NCI-H2196 treated with DMSO at 0.1 percent for 48 hours (cell line): ENCODE results near the gene GARIN5B.

Experiments used
- DNase-seq: peaks from one replicate; lab custom pipeline; 2025; ENCODE audit not compliant: unreplicated experiment; lab: John Stamatoyannopoulos, UW

The GARIN5B gene

DNA sequence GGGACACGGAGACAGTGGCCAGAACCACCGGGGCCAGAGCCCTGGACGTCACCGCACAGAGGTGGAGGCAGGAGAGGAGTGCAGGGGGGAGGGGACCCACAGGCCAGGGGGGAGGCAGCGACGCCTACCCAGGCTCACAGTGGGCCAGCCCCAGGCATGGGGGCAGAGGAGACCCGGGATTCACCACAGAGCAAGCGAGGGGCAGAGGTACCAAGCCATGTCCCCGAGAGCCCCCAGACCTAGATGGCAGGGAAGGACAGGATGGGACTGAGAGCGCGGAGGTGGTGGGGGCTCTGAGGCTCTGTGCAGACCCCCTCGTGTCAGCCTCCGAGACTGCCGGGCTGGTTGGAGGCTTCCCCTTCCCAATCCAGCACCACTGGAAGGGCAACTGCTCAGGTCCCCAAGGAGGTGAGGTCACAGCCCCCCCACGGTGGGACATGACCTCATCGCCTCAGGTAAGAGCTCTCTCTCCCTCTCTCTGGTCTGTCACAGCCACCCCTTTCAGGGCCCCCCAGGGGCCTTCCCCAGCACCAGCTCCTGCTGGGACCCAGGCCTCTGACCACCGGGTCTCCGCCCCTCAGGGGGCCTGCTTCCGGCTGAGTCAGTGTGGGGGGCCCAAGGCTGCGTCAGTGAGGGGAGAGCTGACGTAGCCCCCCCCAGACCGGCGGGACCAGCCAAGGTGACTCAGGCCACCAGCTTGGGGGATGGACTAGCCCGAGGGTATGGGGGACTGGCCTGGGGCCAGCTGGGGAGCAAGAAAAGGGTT is 9.4 kb upstream of the GARIN5B start:
- no peak for DNase-seq

DNA sequence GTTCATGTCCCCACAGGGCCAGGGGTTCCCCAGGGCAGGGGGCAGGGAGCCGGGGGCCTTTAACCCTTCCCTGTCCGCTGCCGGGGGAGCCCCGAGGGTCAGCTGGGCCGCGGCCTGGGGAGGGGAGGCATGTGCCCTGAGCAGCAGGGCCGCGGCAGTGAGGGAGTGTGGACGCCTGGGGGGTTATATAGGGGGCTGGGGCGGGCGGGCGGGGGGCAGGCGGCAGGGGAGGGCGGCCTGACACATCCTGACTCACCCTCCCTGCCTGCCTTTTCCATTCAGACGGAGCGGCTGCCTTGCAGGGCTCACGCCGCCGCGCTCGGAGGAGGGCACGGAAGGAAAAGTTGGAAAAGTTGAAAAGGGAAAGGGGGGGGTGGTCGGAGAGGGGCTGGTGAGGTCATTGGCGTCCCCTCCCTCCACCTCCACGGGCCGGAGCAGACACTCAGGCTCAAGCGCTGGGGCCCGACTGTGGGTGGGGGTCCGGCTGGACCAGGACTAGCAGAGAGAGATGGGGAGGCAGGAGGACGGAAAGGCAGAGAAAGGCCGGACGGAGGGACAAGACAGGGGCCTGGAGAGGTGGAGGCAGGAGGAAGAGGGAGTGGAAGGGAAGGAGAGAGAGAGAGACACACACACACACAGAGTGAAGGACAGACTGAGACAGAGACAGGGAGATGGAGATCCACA is 7.4 kb upstream of the GARIN5B start, which contains the start of gene IL11:
TSS of gene IL11 (minus strand) at position 159 of the 684 bp plus-strand sequence. CDS start at position 6, 153 bp downstream.
- DNase-seq: no peak

DNA sequence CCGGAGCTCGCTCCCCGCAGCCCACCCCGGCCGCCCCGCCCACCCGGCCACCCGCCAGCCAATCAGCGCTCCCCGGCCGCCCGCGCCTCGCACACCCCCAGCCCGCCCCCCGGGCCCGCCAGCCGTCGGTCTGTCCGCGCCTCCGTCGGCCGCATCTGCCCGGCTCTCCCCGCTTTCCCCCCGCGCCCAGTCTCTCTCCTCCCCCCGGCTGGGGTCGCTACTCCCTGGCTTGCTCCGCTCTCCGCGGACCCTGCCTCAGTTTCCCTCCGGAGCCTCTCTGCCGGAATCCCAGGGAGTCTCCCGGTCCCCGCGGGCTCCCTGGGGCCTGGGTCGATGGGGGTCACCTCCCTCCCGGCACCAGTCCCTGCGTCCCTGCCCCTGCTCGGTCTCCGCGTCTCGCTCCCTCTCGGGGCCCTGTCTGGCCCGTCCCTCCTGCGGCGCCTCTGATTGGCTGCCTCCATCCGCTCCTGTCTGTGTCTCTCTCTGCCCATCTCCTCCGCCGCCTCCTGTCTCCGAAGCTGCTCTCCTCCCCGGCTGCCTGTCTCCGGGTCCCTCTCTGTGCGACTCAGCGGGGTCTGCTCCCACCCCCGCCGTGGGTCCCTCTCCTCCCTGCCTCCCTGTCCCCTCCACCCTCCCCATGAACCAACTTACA is 6.7 kb upstream of the GARIN5B start:
- peak; percentile 17 for DNase-seq

DNA sequence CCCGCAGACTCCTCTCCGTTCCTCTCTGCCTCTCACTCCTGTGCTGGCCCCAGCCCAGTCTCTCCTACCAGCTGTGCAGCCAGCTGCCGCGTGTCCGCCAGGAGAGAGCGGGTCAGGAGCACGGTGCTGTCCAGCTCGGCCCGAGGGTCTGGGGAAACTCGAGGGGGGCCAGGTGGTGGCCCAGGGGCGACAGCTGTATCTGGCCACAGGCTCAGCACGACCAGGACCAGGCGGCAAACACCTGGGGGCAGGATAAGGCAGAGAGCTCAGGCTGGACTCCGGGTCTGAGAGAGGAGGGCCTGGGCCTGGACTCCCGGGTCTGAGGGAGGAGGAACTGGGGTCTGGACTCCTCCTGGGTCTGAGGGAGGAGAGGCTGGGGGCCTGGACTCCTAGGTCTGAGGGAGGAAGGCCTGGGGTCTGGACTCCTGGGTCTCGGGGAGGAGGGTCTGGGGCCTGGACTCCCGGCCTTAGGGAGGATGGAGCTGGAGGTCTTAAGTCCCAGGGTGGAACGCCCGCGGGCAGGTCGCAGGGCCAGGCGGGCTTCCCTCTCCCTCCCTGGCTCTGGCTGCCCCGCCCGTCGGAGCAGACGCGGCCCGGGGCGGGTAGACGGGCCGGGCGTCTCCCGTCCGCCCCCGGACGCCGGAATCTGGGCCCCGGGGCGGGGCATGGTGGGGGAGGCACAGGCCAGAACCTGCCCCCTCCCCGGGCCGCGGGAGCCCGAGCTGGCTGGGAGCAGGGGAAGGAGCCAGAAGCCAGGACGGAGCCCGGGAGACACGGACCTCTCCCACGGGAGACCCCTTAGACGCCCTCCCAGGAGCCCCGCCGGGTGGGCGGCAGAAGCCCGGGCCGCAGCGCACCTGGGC is 5.9 kb upstream of the GARIN5B start:
- DNase-seq: no peak

DNA sequence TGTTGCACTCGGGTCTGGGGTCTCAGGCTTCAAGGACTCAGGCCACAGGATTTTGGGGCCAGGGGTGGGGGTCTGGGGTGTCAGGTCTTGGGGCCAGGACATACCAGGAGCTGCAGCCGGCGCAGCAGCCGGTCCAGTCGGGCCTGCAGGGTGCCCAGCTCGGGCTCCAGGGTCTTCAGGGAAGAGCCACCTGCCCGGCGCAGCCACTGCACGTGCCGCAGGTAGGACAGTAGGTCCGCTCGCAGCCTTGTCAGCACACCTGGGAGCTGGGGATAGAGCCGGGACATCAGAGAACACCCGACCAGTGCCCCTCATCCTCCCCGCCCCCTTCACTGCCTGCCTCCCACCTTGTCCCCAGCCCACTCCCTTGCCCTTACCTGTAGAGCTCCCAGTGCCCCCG is 5.0 kb upstream of the GARIN5B start:
- DNase-seq: no peak

DNA sequence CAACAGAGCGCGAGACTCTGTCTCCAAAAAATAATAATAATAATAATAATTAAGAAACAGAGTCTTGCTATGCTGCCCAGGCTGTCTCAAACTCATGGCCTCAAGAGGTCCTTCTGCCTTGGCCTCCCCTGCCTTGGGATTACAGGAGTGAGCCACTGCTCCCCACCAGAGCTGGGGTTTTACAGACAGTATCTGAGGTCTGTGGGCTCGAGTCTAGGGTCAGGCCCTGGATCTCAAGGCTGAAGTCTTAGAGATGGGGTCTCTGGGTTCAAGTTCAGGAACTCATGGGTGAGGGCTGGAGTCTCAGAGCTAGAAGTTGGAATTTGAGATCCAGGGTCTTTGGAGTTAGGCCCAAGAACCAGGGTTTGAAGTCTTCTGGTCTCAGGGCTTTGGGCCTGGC is 3.7 kb upstream of the GARIN5B start:
- DNase-seq: no peak

DNA sequence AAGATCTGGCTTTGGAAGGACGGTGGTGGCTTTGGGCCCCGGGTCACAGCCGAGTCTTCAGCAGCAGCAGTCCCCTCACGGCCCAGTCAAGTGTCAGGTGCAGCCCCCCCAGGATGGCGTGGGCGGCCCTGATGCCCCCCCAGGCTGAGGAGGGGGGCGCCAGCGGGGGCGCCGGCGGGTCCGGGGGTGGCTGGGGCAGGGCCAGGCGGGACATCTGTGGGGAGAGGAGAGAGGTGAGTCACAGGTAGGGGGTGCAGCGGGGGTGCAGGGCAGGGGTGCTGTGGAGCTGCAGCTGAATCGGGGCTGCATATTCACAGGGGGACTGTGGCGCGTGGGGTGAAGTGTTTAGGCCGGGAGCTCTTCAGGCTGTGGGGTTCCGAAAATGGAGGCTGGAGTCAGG is 2.9 kb upstream of the GARIN5B start:
- no peak for DNase-seq

DNA sequence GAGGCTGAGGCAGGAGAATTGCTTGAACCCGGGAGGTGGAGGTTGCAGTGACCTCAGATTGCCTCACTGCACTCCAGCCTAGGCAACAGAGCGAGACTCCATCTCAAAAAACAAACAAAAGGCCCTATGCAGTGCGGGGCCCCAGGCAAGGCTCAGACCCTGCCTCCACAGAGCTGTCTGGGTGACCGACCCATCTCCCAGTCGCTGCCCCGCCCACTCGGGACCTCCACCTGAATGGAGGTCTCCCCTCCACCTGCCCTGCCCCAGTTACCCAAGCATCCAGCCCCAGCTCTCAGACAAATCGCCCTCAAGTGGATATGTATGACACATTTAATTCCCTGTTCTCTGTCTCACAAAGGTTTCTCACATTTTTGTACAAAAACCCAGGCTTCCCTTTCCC is 2.2 kb upstream of the GARIN5B start:
- DNase-seq: no peak

DNA sequence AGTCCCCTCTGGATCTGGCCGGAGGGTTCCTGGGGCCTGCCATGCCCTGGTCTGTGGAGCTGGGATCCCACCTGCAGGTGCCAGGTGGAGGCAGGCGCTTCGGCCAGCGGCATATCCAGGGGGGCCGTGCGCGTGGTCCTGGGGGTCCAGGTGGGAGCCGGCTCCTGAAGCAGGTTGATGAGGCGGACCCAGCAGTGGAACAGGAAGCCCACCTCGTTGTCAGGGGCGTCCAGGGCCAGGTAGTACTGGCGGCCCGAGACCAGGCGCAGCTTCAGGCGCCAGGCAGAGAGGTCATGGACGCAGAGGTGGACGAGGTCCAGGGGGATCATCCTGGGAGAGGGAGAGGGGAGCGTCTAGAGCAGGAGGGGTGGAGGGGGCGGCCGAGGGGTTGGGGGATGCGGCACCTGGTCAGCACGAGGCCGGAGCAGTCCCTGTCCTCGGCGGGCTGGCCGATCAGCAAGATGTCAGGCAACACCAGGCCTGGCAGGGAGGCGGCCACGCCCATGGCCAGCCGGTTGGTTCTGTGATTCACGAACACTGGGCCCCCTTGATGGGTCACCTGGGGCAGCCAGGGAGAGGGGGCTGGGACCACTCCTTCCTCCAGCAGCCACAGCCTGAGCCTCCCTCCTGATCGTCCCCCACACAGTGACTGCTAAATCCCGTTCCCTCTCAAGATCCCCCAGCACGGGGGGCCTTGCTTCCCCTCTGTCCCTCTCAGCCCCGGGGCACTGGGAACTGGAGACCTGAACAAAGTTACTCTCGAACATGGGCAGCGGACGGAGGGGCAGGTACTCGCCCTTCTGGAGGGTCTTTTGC is 678 bp downstream of the GARIN5B start:
- DNase-seq: no peak

DNA sequence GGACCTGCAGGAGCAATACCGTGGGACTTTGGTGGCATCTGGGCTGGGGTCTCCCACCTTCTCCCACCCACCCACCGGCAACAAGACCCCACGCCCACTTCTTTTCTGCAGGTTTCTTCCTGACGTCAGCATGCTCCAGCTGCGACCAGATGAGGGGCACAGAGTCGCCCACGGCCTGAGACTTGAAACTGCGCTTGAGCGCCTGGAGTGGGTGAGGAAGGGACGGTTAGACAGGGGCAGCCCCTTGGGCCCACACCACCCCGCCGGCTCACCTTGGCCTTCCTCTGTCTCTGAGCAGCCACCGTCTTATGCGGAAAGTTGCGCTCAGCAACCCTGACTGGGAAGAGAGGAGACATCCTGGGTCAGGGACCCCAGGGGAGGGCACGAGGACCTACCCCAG is 2.2 kb downstream of the GARIN5B start:
- no peak for DNase-seq

DNA sequence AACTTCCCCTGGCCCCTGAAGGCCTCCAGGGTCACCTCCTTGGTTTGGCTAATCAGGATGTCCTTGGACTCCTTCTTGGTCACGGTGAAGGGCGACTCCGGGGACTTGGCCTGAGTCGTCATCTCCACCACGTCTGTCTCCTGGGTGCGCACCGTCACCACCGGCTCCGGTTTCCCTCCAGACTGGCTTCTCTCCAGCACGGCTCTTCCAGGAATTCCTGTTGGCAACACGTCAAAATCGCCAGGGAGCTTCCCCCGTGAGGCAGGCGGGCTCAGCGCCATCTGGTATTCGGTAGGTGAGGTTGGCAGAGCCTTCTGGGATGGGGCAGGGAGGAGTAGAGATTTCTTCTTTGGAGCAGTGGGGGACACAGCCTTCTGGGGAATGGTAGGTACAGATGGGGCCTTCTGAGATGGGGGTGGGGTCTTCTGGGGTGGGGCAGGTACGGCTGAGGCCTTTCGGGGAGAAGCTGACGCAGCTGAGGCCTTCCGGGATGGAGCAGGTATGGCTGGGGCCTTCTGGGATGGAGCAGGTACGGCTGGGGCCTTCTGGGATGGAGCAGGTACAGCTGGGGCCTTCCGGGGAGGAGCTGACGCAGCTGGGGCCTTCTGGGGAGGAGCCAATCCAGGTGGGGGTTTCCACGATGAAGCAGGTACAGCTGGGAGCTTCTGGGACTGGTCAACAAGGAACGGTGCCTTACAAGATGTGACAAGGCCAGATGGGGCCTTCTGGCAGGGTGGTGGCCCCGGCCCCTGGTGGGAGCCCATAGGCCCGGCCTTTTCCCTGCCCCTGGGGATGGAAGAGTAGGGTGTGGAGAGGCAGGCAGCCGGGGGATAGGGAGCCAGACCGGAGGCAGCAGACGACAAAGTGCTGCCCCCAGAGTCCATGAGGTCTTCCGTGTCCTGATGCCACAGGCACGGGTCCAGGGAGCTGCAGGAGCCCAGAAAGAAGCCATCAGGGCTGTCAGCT is 3.8 kb downstream of the GARIN5B start:
- DNase-seq: no peak

DNA sequence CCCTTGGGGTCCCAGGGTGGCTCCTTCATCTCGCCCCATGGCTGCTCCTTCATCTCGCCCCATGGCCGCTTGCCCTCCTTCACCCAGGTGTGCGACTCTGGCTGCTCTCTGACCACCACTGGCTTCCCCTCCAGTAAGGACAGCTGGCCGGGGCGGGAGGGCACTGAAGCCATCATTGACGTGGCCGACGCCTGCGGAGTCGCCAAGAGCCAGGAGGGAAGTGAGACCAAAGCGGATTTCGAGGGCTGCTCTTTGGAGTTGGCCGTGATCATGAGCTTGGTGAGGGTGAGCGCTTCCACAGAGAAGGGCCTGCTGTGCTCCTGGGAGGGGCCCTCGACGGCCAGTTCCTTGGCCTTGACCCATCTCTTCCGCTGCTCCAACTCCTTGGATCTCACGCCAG is 4.6 kb downstream of the GARIN5B start:
- no peak for DNase-seq

DNA sequence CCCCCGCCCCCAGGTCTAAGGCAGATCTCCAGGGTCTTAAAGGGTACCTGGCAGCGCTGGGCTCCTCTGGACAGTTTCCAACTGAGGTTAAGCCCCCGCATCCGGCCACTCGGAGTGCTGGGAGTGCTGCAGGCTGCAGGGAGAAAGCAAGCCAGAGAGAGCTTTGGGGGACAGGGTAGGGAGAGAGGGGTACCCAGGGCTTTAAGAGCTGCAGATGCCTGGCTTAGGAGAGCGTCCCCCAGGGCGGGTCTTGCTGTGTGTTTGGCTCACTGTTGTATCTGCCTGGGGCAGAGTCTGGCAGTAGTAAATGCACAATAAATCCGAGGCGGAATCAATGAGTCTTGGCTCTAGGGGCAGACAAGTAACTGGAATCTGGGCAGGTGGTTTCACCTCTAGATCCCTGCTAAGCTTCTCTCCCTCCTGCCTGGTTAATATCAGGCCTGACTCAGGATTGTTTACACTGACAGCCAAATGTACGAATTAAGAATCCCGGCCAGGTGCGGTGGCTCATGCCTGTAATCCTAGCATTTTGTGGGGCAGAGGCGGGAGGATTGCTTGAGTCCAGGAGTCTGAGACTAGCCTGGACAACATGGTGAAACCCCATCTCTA is 7.7 kb downstream of the GARIN5B start:
- DNase-seq: no peak

DNA sequence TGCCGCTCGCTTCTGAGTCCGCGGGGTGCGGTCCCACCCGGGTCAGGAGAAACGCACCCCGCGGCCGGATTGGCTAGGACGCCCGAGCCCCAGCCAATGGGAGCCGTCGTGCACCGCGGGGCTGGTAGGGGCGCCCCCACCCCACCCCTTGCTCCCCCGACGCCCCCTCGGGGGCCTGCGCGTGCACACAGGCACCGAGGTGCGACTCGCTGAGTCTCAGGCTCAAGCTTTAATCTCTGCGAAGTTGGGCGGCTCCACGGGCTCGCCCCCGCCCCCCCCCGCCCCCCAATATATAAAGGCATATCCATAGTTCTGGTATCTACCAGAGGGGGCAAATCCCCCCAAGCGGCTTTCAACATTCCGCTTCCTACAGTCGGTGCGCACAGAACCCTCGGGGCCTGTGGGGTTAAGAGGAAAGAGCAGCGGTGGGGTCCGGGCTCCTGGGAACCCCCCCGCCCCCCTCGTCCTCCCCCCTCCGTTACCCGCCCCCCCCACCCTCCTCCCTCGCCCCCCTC is 8.3 kb downstream of the GARIN5B start, which contains the start of gene COX6B2:
TSS of gene COX6B2 (minus strand) at position 22 of the 515 bp plus-strand sequence. CDS start 198 bp downstream, outside the sequence.
- no peak for DNase-seq

DNA sequence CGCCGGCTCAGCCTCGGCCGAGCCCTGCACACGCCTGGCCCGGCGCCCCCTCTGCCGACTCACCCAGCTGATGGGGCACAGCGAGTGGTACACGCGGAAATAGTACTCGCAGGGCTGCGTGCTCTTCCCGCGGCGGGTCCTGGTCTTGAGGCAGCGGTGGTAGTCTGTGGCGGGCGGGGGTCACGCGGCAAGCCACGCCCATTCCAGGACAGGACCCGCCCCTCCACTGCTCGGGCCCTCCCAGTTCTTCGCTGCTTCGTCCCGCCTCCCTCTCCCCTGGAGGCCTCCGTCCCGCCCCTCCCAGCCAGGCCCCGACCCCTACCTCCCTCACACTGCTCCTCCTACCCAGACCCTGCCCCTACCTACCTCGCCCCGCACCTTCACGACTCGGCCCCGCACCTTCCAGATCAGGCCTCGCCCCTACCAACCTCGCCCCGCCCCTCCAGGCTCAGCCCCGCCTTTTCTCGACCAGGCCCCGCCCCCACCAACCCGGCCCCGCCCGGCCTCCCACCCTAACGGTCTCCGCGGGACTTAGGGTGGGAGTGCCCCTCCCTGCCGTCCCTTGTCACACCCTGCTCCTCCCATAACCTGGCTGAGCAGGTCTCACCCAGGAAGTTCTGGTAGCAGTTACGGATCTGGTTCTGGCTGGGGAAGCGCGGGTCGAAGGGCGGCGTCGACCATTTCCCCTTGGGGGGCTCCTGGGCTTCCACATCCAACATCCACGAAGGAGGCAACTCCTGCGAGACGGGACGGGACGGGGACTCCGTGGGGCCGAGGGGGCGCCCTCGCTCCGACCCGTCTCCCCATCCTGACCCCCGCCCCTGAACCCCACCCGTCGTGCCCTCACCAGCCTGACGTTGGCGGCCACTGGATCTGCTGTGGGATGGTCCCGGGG is 9.0 kb downstream of the GARIN5B start:
- no peak for DNase-seq

DNA sequence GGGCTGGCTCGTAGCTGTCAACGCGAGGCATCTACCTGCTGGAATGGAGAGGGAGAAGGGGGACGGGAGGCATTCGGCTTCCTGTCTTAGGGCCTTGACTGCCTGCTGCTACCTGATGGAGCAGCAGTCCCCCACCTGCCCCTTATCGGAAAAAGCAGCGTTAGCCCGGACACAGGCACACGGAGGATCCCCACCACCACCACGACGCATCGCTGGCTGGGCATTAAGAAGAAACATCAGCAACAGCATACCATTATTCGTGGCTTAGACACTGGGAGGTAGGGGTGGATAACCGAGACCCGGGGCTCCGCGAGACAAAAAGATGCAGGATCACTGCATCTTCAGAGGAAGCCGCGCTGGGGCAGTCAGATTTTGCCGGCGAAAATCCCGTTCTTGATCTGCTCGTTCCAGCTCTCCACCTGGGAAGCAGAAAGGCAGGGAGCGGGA is 9.7 kb downstream of the GARIN5B start:
- DNase-seq: no peak

DNA sequence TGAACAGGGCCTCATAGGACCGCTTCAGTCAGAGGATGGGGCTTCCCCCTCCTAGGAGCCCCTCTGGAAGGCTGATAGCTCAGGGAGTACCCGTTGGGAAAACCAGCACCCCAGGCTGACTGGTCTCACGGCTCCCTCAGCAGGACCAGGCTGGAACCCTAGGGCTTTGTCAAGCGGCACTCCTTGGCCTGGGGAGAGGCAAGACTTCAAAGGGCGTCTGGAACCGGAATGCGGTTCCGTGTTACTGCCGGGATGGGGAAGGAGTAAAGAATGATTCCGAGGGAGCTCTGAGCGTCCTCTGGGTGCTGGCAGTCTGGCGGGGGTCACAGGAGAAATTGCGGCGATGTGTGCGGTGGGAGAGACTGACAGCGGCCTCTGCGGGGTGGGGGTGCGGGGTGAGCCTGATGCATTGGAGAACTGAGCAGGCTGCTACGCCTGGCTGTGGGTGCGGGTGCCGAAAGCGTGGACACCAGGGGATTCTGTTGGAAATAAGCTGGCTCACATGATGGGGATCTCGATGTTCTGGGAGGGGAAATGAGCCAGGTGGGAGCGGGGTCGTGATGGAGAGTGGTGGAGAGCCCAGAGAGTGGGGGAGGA is 10.4 kb downstream of the GARIN5B start:
- DNase-seq: no peak
